CD4-positive, alpha-beta T cell treated with Interleukin-21 for 1 hour (primary cell): ENCODE results near the gene PDF.
"Not testable (repeated sequence)": the region's sequence is repeated elsewhere in the genome, so short reads cannot be mapped to it uniquely, and the experiment has no call there.

Experiments
- DNase-seq: peaks from one replicate; pipeline ENCODE4 v3.0.0-alpha.2; 2020

The PDF gene, protein sequence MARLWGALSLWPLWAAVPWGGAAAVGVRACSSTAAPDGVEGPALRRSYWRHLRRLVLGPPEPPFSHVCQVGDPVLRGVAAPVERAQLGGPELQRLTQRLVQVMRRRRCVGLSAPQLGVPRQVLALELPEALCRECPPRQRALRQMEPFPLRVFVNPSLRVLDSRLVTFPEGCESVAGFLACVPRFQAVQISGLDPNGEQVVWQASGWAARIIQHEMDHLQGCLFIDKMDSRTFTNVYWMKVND

DNA sequence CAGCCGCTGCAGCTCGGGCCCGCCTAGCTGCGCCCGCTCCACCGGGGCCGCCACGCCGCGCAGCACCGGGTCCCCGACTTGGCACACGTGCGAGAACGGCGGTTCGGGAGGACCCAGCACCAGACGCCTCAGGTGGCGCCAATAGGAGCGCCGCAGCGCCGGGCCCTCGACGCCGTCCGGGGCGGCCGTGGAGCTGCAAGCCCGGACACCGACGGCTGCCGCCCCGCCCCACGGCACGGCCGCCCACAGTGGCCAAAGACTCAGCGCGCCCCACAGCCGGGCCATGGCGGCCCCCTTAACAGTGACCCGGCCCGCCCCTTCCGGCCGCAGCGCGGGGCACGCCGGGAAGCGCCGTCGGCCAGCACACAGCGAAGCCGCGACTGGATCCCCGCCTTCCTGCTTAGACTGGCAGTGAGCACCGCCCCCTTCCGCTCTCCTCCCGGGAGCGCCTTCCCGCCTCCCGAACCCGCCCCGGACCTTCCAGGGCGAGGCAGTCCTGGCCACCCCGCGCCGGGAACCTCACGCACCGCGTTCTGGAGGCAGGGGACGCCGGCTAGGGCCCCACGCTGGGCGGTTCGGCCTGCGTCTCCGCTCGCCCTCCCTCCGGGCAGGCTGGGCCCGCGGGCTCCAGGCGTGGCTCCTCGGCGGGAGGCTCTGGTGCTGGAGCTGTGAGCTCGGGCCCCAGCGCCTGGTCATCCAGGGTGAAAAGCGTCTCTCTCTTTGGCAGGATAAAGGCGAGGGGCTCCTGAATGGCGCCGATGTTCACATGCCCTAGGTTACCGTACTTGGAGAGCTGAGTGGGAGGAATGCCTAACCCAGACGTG is at the start of gene PDF:
TSS of gene PDF (minus strand) at position 303 of the 824 bp plus-strand sequence. CDS start at position 285, 18 bp downstream.
- DNase-seq = peak; percentile 83

DNA sequence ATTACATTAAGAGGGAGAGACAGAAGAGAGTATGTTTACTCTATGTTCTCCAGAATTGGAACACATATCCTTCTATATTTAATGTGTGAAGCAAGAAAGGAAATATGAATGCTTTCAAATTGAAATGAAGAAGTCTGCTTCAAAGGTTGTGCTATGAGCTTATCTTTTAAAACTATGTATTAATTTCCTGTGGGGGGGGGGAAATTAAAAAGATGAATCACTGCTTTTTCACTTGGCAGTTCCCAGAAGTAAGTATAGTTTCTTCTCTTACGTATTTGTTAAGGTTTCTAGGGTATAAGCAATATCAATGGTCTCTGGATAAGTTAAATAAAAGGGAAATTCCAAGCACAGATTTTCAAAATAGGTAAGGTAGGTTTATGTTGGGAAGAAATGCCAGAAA is 48.4 kb upstream of the PDF start:
- no peak for DNase-seq

DNA sequence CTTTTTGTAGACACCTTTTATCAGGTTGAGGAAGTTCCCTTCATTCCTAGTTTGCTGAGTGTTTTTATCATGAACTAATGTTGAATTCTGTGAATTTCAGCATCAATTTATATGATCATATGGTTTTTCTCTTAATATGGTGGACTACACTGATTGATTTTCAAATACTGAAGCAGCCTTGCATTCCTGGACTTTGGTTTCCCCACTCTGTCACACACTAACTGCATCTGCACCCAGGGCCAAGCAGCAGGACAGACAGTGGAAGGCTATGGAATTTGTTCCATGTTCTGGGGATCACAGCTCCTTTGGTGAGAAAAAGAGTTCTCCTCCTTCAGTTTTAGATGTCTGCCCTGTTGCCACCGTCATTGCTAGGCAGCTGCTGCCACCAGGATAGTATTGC is 47.6 kb upstream of the PDF start:
- DNase-seq = no peak

DNA sequence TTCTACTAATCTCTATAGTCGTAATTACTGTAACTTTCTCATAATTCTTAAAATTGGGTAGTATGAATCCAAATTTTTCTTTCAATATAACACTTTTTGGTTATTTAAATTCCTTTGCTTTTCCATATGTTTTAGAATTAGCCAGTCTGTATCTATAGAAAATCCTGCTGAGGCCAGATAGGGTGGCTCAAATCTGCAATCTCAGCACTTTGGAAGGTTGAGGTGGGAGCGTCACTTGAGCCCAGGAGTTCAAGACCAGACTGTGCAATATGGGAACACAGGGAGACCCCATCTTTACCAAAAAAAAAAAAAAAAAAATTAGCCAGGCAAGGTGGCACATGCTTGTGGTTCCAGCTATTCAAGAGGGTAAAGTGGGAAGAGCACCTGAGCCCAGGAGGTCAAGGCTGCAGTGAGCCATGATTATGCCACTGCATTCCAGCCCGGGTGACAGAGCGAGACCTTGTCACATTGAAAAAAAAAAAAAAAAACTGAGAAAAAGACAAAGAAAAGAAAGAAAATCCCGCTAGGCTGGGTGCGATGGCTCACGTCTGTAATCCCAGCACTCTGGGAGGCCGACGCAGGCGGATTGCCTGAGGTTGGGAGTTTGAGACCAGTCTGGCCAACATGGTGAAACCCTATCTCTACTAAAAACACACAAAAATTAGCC is 46.1 kb upstream of the PDF start:
- no peak for DNase-seq

DNA sequence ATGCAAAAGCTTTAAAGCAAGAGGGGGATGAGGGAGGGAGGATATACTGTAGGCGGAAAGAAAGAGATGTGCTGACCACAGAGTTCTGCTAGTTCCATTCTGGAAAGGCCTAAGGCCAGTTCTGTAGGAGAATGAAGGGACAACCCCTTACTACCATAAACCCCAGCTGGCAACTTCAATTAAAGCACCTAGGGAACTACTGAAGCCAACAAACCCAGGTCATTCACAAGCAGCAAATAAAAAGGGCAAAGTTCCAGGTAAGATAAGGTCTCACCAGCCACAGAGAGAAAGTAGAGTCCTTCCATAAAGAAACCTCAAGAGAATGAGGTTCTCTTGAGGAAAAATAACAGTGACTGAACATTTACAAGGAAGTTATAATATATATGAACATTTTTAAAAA is 42.6 kb upstream of the PDF start:
- no peak for DNase-seq

DNA sequence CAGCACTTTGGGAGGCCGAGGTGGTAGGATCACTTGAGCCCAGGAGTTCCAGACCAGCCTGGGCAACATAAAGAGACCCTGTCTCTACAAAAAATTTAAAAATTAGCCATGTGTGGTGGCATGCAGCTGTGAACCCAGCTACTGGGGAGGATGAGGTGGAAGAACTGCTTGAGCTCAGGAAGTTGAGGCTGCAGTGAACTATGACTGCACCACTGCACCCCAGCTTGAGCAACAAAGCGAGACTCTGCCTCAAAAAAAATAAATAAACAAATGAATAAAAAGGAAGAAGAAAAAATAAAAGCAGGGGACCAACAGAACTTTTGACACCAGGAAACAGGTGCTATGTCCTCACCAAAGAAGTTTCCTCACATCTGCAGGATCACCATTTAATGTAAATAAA is 41.2 kb upstream of the PDF start:
- no peak for DNase-seq

DNA sequence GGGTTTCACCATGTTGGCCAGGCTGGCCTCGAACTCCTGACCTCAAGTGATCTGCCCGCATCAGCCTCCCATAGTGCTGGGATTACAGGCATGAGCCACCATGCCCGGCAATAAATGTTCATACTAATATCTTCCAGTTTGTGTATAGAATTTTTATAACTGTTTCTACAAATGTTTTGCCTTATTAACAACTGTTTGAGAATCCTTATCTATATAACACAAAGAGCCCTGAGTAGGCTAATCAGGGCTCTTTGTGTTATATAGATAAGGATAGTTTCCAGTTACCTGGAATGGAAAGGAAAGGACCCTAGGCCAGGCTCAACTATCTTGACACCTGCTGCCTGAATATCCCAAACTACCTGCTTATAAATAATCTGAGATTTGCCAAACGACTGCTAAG is 38.5 kb upstream of the PDF start:
- no peak for DNase-seq

DNA sequence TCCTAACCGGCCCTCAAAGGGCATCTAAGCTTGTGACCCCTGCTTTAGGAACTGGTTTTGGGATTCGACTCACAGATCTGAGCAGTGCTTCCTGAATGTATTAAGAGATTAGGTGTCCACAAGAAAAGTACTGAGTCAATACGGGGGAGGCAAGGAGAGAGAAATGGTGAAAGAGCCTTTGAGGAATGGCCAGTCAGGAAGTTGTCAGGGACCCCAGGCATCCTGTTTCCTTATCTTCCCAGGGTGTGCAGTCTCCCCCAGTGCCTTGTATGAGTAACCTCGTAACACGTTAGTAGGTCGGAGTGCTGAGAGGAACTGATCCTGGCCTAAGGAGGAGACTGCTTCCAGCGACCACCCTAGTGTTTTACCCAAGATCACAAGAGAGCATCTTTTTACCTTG is 37.6 kb upstream of the PDF start:
- no peak for DNase-seq

DNA sequence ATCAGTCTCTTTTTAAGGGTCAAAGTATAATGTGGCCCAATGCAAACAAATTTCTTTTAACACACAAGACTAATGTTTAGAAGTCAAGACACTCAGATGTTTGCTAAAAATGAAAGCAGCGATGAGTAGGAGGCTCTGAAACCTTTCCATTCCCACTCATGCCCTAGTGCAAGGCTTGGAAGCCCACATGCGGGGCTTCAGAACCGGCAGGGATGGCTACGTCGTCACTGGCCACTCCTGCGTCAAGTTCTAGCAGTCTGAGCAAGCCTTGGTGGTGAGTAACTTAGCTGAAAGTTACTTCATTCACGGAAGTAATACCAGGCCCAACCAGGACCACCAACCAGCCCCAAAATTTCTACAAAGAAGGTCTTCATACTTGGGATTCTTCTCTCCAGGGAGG is 36.0 kb upstream of the PDF start:
- DNase-seq = no peak

DNA sequence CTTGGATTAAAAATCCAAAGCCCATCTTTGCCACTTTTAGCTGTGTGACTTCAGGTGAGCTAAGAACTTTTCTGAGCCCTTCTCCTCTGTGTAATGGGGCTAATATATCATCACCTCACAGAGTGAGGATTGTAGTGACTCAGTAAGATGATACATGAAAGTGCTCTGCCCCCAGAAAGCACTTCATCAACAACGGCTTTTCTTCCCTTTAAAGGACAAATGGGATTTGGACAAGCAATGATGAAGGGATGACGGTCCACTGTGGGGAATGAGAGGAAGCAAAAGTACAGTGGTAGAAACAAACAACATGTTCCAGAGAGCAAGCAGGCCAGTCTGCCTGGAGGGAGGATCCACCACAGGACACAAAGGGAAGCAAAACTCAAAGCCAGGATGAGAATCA is 35.5 kb upstream of the PDF start:
- no peak for DNase-seq

DNA sequence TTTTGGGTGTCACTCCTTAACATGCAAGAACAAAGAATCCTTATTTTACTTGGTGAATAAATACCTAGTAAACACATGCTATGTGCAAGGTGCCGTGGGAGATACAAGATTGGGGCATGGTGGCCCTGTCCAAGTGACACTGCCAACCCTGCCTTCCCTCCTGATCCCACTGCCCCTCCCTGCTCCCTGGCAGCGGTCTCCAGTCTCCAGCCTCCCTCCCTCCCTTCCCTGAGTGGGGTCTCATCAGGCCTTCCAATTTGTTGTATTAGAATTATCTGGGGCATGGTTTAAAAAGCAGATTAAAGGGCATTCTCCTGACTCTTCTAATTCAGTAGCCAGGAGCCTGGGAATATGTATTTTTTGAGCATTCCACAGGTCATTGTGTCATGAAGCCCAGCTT is 33.7 kb upstream of the PDF start:
- no peak for DNase-seq

DNA sequence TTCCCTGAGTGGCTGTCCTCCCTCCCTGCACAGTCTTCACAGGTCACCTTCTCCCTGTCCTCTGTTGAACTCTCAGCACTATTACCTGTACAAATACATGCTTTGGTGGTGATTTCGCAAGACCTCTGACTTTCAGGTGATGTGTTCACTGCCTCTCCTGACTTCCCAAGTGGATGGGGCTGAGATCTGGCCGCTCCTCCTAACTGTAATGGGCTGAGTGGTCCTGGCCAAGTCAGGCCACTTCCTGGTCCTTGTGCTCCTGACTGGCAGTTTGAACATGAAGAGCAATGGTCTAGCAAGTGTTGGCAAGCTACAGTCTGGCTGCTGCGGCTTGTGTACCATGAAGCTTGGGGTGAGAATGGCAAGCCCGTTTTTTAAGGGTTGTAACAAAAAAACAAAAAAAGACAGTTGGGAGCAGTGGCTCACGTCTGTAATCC is 32.9 kb upstream of the PDF start:
- no peak for DNase-seq

DNA sequence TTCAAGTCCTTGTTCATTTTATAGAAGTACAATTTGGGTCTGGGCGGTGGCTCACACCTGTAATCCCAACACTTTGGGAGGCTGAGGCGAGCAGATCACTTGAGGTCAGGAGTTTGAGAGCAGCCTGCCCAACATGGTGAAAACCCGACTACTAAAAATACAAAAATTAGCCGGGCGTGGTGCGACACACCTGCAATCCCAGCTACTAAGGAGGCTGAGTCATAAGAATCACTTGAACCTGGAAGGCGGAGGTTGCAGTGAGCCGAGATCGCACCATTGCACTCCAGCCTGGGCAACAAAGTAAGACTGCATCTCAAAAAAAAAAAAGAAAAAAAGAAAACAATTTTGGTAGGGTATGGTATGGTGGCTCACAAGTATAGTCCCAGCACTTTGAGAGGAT is 29.7 kb upstream of the PDF start:
- DNase-seq = not testable (repeated sequence)

DNA sequence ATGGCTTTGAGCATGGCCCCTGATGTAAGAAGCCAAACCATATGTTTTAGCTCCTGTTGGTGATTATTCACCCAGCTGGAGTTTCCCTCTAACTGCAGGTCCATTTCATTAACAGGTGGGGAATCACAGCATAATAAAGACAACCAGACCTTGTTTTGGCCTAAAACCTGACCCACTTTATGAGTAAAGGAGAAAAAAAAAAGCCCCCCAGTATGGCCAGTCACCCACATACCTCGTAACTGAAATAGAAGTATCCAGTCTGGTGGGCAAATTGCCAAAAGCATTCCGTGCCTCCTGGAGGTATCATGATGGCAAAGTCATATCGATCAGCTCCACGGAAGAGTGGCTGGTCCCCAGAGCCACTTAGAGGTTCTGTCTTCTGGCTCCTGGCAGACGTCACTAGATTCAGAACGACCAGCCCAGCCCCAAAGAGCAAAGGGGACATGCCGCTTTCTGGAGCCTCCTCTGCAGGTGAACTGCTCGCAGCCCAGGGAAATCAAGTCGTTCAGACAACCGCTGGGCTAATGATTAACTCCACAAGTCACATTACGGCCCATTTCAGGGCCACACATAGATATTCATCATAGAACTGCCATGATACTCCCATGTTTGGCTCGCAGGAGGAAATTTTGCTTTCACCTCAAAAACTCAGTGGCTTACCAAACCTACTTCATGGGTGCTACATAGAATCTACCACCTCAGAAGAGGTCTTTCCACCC is 21.1 kb upstream of the PDF start, which contains the start of gene TMED6:
TSS of gene TMED6 (minus strand) at position 478 of the 719 bp plus-strand sequence. CDS start at position 445, 33 bp downstream.
- no peak for DNase-seq

DNA sequence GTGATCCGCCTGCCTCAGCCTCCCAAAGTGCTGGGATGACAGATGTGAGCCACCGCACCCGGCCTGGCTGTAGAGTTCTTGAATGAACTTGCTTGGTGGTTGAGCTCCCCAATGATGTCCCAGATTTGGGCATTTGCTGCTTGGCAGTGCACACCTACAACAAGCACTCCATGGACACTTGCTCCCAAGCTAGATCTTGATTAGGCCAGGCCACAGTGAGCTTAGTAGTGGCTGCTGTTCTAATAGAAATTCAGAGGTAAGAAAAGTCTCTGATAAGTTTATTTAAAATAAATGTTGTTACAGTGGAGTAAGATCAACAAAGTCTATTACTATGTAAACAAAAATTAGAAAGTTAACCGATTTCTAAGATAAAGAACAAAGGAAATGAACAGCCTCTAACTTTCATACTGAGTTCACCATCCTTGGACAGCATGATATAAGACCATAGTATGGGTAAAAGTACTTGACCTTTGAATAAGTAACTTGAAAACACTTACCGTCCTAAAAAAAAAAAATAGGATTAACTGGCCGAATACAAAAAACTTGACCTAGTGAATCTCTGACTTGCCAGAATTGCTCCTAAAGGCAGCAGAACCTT is 20.2 kb upstream of the PDF start:
- DNase-seq = no peak

DNA sequence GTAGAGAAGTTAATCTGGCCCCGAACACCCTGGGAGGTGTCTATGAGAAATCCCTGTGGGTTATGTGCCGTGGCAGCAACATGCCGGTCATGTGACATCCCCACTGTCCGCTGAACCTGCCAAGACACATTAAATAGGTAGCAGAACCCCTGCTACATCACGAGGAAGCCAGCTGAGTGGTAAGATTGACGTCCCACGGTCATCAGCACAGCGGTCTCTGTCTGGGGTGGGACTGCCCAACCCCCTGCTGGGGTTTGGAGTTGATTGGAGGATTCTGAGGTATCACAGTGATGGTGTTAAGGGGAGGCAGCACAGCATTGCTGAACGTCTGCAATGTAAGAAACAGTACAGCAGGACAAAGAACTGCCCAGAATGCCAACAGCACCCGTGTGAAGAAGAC is 19.1 kb upstream of the PDF start:
- DNase-seq = no peak

DNA sequence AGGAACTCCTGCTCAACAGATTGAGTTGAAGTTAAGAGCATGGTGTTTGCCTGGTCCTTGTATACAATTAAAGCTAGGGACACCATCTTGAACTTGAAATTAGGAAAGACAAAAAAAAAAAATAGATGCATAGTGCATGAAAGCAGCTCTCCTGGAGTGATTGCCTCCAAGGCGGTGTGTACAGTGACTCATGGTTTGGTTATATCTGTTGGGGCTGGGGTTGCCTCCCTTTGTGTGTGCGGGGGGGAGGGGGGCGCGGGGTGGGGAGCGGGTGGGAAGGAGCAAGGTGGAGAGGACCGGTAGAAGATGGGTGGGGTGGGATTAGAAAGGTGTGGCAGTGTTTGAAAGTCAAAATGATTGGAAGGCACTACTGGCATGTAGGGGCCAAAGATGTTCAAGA is 17.8 kb upstream of the PDF start:
- DNase-seq = no peak

DNA sequence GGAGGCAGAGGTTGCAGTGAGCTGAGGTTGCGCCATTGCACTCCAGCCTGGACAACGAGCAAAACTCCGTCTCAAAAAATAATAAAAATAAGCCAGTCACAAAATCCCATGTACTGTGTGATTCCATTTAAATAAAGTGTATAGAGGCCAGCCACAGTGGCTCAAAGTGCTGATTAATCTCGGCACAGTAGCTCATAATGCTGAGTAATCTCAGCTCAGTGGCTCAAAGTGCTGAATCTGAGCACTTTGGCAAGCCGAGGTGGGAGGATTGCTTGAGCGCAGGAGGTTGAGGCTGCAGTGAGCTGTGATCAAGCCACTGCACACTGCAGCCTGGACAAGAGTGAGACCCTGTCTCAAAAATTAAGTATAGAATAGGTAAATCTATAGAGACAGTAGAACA is 16.3 kb upstream of the PDF start:
- no peak for DNase-seq

DNA sequence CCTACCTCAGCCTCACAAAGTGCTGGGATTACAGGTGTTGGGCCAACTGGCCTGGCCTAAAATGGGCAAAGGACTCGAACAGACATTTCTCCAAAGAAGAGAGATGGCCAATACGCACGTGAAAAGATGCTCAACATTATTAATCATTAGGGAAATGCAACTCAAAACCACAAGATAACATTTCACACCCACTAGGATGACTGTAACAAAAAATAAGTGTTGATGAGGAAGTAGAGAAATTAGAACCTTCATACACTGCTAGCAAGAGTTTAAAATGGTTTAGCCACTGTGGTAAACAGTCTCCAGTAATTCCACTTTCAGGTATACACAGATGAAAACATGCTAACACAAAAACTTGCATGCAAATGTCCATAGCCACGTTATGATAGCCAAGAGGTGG is 15.5 kb upstream of the PDF start:
- DNase-seq = peak; percentile 13

DNA sequence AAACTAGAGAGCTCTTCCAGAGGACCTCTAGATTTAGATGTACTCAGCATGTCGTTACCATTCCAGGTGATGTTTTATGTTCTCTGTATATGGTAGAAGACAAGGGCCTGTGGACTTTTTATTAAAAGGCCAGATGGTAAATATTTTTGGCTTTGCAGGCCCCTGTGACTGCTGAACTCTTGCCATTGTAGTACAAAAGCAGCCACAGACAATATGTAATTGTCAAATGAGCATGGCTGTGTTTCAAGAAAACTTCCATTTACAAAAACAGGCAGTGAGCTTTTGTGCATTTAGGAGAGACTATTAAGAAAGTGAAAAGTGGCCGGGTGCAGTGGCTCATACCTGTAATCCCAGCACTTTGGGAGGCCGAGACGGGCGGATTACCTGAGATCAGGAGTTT is 13.8 kb upstream of the PDF start:
- no peak for DNase-seq

DNA sequence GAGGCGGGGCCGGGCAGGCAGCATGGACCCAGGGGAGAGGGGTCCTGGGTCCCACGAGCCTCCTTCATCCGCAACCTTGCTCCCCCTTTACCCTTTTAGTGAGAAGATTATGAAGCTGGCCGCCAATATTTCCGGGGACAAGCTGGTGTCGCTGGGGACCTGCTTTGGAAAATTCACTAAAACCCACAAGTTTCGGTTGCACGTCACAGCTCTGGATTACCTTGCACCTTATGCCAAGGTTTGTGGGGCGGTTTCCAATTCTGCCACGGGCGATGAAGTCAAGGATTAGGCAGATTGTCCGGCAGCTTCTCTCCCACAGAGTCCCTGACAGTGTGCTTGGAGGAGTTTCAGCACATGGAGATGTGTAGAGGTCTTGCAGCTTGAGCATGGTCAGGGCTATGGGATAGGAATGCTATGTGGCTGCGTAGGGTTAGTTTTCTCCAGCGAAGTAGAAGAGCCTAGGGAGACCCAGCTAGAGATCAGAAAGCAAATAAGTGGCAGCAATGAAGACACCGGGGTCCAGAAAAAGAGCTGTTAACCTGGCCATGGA is 9.8 kb upstream of the PDF start:
- DNase-seq = no peak

DNA sequence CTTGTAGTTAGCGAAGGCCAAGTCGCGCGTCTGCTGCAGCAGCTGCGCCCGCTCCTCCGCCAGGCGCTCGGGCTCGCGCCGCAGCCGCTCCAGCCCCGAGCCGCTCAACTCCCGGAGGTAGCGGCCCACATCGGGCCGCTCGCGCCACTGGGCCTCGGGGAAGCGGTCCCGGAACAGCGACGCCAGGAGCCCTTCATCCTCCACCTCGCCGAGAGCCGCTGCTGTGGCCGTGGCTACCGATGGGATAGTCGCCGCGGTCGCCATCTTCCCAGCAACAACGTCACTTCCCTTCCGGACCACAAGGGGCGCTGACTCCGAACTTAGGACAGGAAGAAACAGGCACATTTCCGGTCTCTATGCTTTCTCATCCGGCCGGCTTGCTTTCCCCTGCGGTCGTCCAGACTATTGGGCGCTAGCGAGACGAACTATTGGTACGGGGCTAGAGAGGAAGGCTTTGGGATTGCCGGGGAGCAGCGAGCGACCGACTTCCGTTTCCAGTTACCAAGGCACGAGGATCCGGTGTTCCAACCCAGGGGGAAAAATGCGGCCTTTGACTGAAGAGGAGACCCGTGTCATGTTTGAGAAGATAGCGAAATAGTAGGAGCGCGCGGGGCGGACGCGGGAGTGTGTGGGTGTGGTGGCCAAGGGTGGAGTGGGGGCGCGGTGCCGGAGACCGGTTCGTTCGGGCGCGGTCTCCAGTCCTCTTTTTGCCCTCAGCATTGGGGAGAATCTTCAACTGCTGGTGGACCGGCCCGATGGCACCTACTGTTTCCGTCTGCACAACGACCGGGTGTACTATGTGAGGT is 9.1 kb upstream of the PDF start, which contains the start of the genes COG8 and NIP7:
TSS of gene COG8 (minus strand) at position 276 of the 806 bp plus-strand sequence. CDS start at position 264, 12 bp downstream.
TSS of gene NIP7 (plus strand) at position 484 of the 806 bp plus-strand sequence. CDS start at position 542, 58 bp downstream.
- DNase-seq = peak; percentile 95
